Measurements from ENCODE around the gene ZNF423. TPM values are rescaled to one million over a fixed set of nuclear protein-coding genes. Genes with fewer than 3 reads are reported as not detected.

Gene ZNF423
- total and polyA plus RNA-seq, 2 of the 13 experiments (the other 11 are each of a cell fraction or from before 2014, with no cell fraction given), result 0.07 to 0.31 TPM

GRCh38 chr16:49589544-49590031, 266.3 kb downstream of the ZNF423 start (continued):
- TF ChIP-seq USF2 (IDR thresholded peaks at IDR 0.05; ENCODE audit: low read depth, low read length) (no peak), USF2 (CRISPR knock-in tag; IDR thresholded peaks at IDR 0.05; ENCODE audit: borderline replicate concordance) (no peak), NFKB2 (CRISPR knock-in tag; IDR thresholded peaks at IDR 0.05; ENCODE audit: borderline replicate concordance) (no peak), HOXA3 (CRISPR knock-in tag; IDR thresholded peaks at IDR 0.05) (no peak), NR2C2 (CRISPR knock-in tag; IDR thresholded peaks at IDR 0.05; ENCODE audit: borderline replicate concordance) (no peak), ZNF432 (CRISPR knock-in tag; IDR thresholded peaks at IDR 0.05; ENCODE audit: borderline replicate concordance) (no peak), RFXANK (CRISPR knock-in tag; IDR thresholded peaks at IDR 0.05) (no peak), SP140L (CRISPR knock-in tag; IDR thresholded peaks at IDR 0.05; ENCODE audit: borderline replicate concordance) (no peak), PLRG1 (conservative IDR thresholded peaks at IDR 0.05) (no peak)
- TF ChIP-seq, protein P1, sequence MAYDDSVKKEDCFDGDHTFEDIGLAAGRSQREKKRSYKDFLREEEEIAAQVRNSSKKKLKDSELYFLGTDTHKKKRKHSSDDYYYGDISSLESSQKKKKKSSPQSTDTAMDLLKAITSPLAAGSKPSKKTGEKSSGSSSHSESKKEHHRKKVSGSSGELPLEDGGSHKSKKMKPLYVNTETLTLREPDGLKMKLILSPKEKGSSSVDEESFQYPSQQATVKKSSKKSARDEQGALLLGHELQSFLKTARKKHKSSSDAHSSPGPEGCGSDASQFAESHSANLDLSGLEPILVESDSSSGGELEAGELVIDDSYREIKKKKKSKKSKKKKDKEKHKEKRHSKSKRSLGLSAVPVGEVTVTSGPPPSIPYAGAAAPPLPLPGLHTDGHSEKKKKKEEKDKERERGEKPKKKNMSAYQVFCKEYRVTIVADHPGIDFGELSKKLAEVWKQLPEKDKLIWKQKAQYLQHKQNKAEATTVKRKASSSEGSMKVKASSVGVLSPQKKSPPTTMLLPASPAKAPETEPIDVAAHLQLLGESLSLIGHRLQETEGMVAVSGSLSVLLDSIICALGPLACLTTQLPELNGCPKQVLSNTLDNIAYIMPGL (CRISPR knock-in tag; IDR thresholded peaks at IDR 0.05; ENCODE audit: borderline replicate concordance in 1 of 2, low read depth in 1 of 2), result no peak

Measured in HepG2 (cell line).